ENCODE data around the gene FAM234B.

DNA sequence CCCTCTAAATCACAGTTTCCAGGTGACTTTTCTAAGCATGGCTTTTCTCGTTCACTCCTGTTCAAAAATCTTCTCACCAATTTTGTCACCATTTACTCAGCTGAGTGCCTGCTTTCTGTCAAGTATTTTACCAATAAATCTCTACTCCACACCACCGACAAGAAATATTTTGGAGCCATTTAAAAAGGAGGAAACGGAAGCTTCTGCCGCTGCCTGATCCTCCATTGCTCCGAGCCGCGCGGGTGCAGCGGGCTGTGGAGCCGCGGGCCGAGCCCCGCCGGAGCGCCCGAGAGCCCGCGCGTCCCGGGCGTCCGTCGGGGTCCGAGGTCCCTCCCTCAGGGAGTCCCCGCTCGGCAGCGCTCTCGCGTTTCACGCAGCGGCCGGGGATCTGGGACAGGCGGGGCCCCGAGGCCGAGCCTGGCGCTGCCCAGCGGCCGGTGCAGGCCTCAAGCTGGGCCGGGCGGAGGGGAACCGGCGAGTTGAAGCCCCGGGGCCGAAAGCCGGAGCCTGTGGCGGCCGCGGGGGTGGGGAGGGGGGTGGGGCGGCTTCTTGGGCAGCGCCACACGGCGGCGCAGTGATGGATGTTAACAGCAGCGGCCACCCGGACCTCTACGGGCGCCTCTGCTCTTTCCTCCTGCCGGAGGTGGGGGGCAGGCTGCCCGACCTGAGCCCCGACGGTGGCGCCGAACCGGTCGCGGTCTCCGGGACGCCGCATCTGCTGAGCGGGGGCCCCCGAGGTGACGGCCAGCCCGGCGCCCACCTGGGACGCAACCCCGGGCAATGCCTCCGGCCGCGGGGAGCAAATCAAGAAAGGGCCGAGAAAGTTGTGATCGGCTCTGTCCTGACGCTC lies 43.0 kb upstream of the FAM234B start:
- TF ChIP-seq, protein P1, sequence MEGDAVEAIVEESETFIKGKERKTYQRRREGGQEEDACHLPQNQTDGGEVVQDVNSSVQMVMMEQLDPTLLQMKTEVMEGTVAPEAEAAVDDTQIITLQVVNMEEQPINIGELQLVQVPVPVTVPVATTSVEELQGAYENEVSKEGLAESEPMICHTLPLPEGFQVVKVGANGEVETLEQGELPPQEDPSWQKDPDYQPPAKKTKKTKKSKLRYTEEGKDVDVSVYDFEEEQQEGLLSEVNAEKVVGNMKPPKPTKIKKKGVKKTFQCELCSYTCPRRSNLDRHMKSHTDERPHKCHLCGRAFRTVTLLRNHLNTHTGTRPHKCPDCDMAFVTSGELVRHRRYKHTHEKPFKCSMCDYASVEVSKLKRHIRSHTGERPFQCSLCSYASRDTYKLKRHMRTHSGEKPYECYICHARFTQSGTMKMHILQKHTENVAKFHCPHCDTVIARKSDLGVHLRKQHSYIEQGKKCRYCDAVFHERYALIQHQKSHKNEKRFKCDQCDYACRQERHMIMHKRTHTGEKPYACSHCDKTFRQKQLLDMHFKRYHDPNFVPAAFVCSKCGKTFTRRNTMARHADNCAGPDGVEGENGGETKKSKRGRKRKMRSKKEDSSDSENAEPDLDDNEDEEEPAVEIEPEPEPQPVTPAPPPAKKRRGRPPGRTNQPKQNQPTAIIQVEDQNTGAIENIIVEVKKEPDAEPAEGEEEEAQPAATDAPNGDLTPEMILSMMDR (conservative IDR thresholded peaks at IDR 0.05; ENCODE audit: low read depth in 2 of 2), result peak in 1 of 2 experiments; percentile 44; a peak in 2 of 4 replicates
- no peak for TF ChIP-seq POLR2AphosphoS5 (IDR thresholded peaks at IDR 0.05; ENCODE audit: low read depth)
- TF ChIP-seq EZH2 (IDR thresholded peaks at IDR 0.05; ENCODE audit: low read depth, unreplicated experiment), result no peak
- TF ChIP-seq CREB1 (CRISPR knock-in tag; IDR thresholded peaks at IDR 0.05; ENCODE audit: low read depth), result no peak
- no peak for TF ChIP-seq ZNF114 (CRISPR knock-in tag; IDR thresholded peaks at IDR 0.05)
- TF ChIP-seq, protein P2, sequence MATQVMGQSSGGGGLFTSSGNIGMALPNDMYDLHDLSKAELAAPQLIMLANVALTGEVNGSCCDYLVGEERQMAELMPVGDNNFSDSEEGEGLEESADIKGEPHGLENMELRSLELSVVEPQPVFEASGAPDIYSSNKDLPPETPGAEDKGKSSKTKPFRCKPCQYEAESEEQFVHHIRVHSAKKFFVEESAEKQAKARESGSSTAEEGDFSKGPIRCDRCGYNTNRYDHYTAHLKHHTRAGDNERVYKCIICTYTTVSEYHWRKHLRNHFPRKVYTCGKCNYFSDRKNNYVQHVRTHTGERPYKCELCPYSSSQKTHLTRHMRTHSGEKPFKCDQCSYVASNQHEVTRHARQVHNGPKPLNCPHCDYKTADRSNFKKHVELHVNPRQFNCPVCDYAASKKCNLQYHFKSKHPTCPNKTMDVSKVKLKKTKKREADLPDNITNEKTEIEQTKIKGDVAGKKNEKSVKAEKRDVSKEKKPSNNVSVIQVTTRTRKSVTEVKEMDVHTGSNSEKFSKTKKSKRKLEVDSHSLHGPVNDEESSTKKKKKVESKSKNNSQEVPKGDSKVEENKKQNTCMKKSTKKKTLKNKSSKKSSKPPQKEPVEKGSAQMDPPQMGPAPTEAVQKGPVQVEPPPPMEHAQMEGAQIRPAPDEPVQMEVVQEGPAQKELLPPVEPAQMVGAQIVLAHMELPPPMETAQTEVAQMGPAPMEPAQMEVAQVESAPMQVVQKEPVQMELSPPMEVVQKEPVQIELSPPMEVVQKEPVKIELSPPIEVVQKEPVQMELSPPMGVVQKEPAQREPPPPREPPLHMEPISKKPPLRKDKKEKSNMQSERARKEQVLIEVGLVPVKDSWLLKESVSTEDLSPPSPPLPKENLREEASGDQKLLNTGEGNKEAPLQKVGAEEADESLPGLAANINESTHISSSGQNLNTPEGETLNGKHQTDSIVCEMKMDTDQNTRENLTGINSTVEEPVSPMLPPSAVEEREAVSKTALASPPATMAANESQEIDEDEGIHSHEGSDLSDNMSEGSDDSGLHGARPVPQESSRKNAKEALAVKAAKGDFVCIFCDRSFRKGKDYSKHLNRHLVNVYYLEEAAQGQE (IDR thresholded peaks at IDR 0.05; ENCODE audit: unreplicated experiment), result no peak
- TF ChIP-seq EZH2phosphoT487 (IDR thresholded peaks at IDR 0.05; ENCODE audit: unreplicated experiment), result no peak

All from GM23338 (cell line).